NCI-H128 (cell line): ENCODE data around the gene ENOPH1.
A peak's percentile ranks its signal among the peaks of the same experiment; 100 is the strongest.
"Not testable (repeated sequence)": the region's sequence is repeated elsewhere in the genome, so short reads cannot be mapped to it uniquely, and the experiment has no call there.

ENCODE experiments used
- DNase-seq: peaks from one replicate; lab custom pipeline; 2025; ENCODE audit not compliant: unreplicated experiment; lab: John Stamatoyannopoulos, UW

ENOPH1 gene

DNA sequence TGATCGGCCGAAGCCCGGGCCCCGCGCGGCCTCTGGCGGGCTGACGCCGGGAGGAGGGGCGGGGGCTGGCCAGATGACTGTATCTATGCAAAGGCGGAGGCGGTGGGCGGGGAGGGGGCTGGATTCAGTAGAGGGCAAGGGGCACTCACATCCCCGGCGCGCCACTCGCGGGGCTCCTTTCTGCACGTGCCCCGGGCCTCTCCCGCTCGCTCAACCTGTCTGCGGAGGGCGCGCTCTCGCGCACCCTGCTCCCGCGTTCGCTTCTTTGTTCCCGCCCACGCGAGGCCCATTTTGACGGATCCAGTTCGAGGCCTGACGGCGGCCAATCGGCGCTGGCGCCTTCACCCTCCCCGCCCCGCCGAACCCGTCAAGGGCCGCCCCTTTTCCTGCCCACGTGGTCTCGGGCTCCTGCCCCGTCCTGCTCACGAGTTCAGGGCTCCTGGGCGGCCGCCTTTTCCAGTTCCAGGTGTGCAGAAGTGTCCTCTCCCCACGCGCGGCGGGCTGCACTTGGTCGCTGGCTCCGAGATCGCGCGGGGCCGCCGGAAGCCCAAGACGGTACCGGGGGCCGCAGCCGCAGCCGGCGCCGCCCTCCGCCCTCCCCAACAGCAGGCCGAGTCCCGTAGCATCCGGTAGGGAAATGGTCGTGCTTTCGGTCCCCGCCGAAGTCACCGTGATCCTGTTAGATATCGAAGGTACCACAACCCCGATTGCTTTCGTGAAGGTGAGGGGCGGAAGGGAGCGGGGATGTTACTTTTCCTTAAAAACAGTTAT, at the start of gene ENOPH1, which contains the start of gene HNRNPDL:
Gene ENOPH1, plus strand, starts transcription at position 398 of the 771 bp plus-strand sequence. Its CDS starts 240 bp downstream, at position 638.
Gene HNRNPDL, minus strand, starts transcription at position 270 of the 771 bp plus-strand sequence. CDS start 772 bp downstream, outside the sequence.
- DNase-seq = peak; percentile 84

DNA sequence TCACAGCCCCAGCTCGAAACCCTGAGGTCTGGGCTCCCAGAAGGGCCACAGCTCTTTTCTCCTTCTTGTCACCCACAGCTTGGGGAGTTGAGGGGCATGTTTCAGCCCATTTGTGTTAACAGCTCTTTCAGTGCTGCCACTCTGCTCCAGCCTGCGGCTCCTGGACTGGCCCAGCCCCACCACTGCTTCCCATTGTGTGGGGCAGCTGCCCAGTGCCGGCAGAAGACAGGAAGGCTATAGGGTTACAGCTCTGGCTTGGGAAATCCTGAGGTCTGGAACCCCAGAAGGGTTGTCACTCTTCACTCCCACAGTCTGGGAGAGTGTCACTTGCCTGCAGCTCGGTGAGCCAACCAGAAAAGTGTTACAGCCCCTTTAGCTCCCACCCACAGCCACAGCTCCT, 49.6 kb upstream of the ENOPH1 start:
- no peak for DNase-seq

DNA sequence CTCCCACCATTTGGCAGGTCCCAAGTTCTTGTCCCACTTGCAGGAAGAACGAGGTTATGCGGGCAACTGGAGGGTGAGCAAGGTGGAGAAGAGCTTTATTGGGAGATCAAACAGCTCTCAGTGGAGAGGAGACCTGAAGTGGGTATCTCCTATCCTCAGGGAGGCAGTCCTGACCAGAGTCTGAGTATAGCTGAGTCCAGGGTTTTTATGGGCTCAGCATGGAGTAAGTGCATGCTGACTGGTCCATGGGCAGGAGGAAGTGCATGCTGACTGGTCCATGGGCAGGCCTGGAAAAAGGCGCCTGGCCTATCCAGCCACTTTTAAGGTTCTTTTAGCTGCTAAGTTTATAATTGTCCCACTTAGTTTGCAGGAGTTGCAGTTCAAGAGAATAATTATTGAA, 49.2 kb upstream of the ENOPH1 start:
- no peak for DNase-seq

DNA sequence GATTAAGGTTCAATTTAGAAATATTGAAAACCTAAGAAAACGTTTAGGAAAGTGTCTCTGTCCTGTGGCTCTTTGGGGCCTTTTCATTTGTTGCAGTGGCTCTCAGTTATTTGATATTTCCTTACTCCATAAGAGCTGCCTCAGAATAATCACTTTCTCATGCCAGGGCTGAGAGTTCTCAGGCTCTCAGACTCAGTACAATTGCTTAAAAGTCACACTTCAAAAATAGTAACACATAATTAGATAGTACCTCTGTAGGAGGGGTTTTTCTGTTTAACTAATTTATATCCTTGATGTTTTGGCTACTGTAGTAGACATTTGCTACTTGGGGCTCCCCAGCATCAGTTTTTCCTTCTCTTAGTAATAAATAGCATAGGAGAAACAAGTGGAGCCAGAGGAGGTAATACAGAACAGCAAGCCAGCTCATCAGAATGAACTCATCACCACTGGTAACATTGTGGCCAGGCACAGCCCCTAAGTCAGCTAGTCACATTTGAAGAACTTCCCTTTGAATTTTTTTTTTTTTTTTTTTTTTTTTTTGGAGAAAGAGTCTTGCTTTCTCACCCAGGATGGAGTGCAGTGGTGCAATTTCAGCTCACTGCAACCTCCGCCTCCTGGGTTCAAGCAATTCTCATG, 48.6 kb upstream of the ENOPH1 start:
- no peak for DNase-seq

DNA sequence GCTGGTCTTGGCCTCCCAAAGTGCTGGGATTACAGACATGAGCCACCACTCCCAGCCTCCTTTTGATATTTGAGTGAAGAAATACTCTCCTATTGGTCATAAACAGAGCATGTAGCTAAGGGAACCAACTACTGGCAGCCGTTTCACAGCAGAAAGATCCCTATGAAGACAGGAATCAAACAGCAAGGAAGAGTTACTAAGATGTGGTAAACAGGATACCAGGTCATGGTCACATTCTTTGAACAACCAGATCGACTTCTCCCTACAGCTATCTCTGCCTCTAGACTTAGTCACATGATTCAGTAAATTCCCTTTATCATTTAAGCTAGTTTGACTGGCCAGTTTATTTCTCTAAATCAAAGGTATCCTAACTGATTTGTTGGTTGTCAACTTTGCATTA, 47.6 kb upstream of the ENOPH1 start:
- no peak for DNase-seq

DNA sequence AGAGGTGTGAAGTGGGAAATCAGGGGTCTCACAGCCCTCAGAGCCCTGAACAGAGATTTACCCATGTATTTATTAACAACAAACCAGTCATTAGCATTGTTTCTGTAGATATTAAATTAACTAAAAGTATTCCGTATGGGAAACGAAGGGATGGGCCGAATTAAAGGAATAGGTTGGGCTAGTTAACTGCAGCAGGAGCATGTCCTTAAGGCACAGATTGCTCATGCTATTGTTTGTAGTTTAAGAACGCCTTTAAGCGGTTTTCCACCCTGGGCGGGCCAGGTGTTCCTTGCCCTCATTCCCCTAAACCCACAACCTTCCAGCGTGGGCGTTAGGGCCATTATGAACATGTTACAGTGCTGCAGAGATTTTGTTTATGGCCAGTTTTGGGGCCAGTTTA, 44.1 kb upstream of the ENOPH1 start:
- DNase-seq = not testable (repeated sequence)

DNA sequence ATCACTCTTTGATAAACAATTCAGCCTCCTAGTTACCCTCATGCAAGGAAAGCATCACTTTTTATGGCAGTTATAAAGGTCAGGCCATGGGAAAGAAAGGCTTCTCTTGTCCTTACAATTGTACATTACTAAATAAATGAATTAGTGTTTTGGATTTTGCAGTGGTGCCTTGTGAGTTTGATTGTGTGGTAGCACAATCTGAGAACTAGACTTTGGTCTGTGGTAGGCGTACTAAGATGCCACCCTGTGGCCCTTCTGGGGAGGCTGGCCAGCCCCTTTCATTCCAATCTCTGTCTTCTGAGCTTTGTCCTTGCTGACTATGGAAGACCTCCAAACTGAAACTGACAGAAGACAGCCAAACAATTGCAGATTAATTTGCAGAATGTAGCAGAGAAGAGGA, 42.0 kb upstream of the ENOPH1 start:
- DNase-seq = no peak

DNA sequence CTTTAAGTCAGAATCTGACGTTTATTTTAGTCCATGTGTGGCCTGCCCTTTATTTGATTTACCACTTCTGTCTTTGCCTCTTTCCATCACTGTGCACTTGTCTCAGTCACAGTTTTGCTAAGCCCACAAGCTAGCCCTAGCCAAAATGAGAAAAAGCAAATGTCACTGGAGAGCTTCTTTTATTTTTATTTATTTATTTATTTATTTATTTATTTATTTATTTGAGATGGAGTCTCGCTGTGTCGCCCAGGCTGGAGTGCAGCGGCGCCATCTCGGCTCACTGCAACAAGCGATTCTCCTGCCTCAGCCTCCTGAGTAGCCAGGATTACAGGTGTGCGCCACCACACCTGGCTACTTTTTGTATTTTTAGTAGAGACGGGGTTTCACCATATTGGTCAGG, 40.3 kb upstream of the ENOPH1 start:
- DNase-seq = not testable (repeated sequence)

DNA sequence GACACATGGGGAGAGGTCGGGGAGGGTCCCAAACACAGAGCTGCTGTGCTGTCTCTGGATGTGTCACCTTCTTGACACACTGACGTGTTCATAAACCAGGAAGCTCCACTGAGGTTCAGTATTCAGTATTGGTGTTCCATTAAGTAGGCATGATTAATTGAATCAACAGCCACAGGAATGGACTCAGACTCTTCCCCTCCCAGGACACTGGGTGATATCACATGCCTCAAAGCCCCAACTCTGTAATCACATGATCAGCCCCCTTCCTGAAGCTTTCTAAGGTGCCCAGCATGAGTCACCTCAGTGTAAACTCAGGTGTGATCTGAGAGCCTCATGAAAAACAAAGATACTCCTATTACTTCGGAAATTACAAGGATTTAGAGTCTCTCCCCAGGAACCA, 35.5 kb upstream of the ENOPH1 start:
- DNase-seq = no peak

DNA sequence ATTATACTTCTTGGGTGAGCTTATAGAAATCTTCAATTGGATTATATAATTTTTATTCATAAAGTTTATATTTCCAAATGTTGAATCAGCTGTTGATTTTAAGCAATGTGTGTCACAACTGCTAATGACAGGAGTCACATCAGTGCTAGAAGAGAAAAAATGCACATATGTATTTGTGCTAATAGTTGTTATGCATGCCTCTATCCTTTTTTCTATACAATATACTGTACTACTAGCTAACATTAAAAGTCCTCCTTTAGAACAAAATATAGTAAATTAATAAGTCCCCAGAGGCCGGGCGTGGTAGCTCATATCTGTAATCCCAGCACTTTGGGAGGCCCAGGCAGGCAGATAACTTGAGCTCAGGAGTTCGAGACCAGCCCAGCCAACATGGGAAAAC, 32.9 kb upstream of the ENOPH1 start:
- DNase-seq = no peak

DNA sequence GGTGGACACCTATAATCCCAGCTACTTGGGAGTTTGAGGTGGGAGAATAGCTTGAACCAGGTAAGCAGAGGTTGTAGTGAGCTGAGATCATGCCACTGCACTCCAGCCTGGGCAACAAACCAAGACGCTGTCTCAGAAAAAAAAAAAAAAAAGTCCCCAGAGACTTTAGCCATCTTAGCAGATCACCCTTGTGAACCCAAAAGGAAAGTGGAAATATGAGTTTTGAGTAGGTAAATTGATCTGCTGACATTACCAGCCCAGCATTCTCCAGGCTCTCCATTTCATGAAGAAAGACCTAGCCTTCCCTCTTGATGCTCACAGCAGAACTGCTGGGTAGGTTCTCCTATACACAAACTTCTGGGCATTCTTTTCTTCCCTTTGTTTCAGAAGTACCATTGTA, 32.1 kb upstream of the ENOPH1 start:
- no peak for DNase-seq

DNA sequence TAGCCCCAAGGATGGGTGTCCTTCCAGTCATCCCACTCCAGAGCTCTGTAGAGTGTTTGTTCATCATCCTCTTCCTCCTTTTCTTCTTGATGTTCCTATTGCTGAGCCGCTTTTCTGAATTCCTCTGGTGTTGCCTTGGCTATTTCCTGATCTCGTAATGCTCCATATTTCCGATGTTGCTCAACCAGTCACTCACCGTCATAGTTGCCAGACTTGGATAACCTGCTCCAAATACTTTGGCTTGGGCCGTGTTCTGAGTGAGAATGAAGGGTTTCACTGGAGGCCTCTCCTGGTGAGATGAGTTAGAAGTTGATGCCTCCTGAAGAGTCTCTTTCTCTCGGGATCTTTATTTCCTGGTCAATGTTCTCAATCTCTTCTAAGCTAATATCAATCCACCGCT, 28.8 kb upstream of the ENOPH1 start:
- DNase-seq = no peak

DNA sequence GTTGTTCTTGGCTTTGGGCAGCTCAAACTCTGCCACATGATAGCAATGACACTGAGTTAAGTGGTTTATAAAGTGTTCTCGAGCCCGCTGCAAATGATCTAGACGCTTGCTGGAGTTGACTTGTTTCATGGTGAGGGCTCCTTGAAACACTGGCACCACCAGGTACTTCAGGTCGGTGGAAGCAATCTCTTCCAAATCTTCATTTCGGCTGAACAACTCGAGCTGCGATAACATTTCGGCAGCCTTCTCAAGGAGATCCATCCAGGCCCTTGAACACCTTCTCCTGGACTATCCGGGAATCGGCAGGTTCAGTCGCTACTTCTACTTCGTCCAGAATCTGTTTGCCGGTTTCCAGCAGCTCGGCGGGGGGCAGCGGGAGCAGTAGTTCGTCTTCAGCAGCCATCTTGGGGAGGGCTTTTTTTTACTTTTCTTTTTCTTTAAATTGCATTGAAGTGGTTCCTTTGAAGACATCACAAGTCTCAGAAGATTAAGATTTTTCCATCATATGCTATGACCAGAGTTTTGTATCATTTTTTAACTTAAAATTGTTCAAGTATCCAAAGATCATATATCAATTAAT, 28.1 kb upstream of the ENOPH1 start:
- DNase-seq = no peak

DNA sequence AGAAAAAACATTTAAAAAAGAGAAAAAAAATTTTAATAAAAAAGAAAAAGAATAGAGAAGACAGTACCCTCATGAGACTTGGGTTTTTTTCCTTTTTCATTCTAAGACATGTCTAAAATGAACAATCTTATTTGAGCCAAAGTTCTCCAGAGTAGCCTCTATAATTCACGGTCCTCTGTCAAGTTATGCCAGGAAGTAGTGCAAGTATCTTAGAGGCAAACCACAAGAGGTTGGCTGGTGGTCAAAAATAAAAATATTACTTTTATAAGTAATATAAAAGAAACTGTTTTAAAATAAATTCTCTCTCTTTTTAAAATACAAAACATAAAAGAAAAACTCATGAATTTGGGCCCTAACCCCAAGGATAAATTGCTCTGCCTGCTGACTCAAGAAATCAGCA, 26.7 kb upstream of the ENOPH1 start:
- no peak for DNase-seq

DNA sequence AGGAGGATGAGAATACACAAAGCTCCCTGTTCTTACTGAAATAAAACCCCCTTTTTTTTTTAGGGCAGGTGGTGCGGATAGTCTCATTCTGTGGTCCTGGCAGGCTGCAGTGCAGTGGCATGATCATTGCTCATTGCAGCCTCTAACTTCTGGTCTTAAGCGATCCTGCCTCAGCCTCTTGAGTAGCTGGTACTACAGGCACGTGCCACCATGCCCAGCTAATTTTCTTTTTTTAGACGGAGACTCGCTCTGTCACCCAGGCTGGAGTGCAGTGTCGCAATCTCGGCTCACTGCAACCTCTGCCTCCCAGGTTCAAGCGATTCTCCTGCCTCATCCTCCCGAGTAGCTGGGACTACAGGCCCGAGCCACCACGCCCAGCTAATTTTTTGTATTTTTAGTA, 15.3 kb upstream of the ENOPH1 start:
- DNase-seq = not testable (repeated sequence)

DNA sequence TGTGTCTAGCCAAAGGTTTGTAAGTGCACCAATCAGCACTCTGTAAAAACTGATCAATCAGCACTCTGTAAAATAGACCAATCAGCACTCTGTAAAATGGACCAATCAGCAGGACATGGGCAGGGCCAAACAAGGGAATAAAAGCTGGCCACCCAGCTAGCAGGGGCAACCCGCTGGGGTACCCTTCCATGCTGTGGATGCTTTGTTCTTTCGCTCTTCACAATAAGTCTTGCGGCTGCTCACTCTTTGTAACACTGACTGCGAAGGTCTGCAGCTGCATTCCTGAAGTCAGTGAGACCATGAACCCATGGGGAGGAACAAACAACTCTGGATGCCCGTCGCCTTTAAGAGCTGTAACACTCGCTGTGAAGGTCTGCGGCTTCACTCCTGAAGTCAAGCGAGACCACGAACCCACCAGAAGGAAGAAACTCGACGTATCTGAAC, 14.4 kb upstream of the ENOPH1 start:
- DNase-seq = no peak

DNA sequence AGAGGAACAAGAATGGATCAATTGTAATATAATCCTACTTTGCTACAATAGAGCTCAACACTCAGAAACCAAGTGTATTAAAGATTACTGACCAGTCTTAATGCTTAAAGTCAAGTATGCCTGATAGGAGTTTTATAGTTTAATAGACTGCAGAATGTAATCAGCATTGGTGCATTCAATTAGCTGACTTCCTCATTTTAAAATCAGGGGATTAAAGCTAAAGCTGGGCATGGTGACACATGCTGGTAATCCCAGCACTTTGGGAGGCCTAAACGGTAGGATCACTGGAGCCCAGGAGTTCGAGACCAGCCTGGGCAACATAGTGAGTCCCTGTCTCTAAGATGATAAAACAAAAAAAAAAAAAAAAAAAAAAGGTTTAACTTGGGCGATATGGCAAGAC, 10.9 kb upstream of the ENOPH1 start:
- no peak for DNase-seq

DNA sequence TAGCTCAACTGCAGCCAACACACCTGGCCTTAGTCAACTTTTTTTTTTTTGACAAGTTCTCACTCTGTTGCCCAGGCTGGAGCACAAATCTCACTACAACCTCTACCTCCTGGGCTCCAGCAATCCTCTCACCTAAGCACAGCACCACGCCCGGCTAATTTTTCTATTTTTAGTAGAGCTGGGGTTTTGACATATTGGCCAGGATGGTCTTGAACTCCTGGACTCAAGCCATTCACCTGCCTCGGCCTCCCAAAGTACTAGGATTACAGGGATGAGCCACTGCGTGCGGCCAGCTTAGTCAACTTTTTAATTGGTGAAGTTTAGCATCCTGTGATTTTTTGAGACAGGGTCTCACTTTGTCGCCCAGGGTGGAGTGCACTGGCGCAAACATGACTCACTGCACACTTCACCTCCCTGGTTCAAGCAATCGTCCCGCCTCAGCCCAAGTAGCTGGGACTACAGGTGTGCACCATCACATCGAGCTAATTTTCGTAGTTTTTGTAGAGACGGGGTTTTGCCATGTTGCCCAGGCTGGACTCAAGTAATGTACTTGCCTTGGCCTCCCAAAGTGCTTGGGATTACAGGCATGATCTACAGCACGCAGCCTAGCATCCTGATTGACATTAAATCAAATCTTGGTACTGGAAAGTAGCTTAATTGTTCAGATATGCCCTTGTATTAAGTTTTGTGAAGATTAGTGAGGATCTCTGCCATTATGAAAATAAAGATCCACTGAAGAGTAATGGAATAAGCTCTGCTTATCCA, 8.4 kb upstream of the ENOPH1 start:
- DNase-seq = no peak

DNA sequence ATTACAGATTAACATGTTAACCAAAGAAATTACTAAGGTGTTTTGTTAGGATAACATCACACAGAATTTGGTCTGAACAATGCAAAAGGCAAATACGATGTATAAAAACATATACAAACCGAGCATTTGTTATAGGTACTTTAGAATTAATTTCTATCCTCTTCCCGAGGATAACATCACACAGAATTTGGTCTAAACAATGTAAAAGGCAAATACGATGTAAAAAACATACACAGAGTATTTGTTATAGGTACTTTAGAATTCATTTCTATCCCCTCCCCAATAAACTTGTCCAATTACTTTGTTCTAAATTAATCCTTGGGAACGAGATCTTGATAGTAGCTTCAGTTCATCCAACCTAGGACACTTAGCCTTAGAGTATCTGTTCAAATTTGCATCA, 7.8 kb upstream of the ENOPH1 start:
- no peak for DNase-seq

DNA sequence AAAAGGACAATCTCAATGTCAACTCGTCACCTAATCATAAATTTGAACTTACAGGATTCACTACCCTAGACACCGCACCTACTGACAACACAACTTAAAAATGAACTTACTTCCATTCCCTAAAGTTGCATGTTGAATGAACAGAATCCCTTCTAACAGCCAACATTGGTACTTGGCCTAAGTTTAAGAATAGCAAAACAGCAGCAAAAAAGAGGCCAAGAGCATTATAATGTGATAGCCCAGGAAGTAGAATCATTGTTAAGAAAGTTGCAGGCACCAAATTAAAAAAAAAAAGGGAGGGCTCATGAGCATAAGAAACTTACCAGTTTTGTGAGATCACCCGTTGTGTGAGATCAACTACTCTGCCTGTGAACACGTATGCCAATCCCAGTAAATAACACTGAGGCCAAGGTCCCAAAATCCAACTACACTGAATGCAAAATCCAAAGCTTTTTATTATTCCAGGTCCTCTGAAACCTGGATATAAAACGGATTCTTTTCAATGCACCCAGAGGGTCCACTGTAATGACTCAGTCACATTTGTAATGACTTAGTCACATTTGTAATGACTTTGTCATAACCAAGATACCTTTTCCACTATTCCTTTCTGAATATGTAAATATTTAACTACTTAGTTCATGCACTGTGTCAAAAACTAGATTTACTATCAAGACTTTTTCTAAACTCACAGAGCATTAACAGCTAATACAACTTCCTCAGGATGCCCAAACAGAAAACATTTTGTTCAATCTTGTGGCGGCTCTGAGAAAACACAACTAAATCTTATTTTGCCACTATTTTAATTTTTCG, 6.9 kb upstream of the ENOPH1 start:
- no peak for DNase-seq

DNA sequence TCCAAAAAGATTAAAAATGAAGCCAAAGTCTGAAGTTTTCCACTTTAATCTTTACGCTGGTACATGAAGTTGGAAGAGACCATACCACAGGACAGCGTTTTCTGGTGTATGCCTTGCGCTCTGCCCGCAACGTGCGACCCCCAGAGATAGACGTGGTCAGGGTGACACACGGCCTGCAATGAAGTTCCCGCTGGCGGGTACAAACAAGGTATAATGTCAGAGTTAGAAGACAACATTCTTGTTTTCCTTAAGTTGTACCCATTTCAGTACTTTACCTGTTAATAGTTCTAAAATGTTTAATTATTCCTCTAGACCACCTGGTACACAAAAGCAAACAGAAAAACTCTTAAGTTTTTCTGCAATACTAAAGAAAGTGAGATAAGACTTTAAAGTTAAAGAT, 4.9 kb upstream of the ENOPH1 start:
- no peak for DNase-seq
